WTC11 (cell line): ENCODE results near the gene HOXB8.

ENCODE experiments used
- CBFB ChIP-seq: sonication (generic); formaldehyde crosslinking; IDR thresholded peaks from 2 replicates; pipeline ENCODE4 v1.8.1; 2022; ENCODE audit warnings: mild to moderate bottlenecking, low read depth, missing genetic modification reagents
- CREM ChIP-seq: sonication (generic); formaldehyde crosslinking; IDR thresholded peaks from 2 replicates; pipeline ENCODE4 v1.8.1; 2022; ENCODE audit warnings: mild to moderate bottlenecking, missing genetic modification reagents, moderate library complexity
- CTCF ChIP-seq: fragments of 200-600 bp; IDR thresholded peaks from 2 replicates; pipeline ENCODE4 v1.8.0; 2022; ENCODE audit warnings: antibody characterized with exemption
- E2F5 ChIP-seq: sonication (generic); formaldehyde crosslinking; IDR thresholded peaks from 2 replicates; pipeline ENCODE4 v1.8.1; 2022; ENCODE audit warnings: mild to moderate bottlenecking, moderate library complexity, missing genetic modification reagents
- ESRRA ChIP-seq: sonication (generic); formaldehyde crosslinking; IDR thresholded peaks from 2 replicates; pipeline ENCODE4 v1.8.1; 2022; ENCODE audit warnings: mild to moderate bottlenecking, missing genetic modification reagents, borderline replicate concordance
- NFE2L1 ChIP-seq: sonication (generic); formaldehyde crosslinking; IDR thresholded peaks from 2 replicates; pipeline ENCODE4 v1.8.1; 2023; ENCODE audit warnings: missing genetic modification reagents
- PRDM15 ChIP-seq: sonication (generic); formaldehyde crosslinking; IDR thresholded peaks from 2 replicates; pipeline ENCODE4 v1.8.0; 2022; ENCODE audit warnings: missing genetic modification reagents
- TEAD4 ChIP-seq: sonication (generic); formaldehyde crosslinking; IDR thresholded peaks from 2 replicates; pipeline ENCODE4 v1.8.0; 2022; ENCODE audit warnings: mild to moderate bottlenecking, missing genetic modification reagents
- TP53 ChIP-seq: sonication (generic); formaldehyde crosslinking; IDR thresholded peaks from 2 replicates; pipeline ENCODE4 v1.8.1; 2023; ENCODE audit warnings: mild to moderate bottlenecking, missing genetic modification reagents
- TF ChIP-seq, protein P1 (sequence below): sonication (generic); formaldehyde crosslinking; IDR thresholded peaks from 2 replicates; pipeline ENCODE4 v1.8.0; 2022; ENCODE audit warnings: mild to moderate bottlenecking, missing genetic modification reagents
- TF ChIP-seq, protein P2 (sequence below): sonication (generic); formaldehyde crosslinking; IDR thresholded peaks from 2 replicates; pipeline ENCODE4 v1.8.1; 2023; ENCODE audit warnings: mild to moderate bottlenecking, missing genetic modification reagents

- TF ChIP-seq, protein P1, sequence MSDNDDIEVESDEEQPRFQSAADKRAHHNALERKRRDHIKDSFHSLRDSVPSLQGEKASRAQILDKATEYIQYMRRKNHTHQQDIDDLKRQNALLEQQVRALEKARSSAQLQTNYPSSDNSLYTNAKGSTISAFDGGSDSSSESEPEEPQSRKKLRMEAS (CRISPR knock-in tag), result no peak
- TF ChIP-seq E2F5, result no peak
- TF ChIP-seq, protein P2, sequence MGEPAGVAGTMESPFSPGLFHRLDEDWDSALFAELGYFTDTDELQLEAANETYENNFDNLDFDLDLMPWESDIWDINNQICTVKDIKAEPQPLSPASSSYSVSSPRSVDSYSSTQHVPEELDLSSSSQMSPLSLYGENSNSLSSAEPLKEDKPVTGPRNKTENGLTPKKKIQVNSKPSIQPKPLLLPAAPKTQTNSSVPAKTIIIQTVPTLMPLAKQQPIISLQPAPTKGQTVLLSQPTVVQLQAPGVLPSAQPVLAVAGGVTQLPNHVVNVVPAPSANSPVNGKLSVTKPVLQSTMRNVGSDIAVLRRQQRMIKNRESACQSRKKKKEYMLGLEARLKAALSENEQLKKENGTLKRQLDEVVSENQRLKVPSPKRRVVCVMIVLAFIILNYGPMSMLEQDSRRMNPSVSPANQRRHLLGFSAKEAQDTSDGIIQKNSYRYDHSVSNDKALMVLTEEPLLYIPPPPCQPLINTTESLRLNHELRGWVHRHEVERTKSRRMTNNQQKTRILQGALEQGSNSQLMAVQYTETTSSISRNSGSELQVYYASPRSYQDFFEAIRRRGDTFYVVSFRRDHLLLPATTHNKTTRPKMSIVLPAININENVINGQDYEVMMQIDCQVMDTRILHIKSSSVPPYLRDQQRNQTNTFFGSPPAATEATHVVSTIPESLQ (CRISPR knock-in tag), result no peak
- TF ChIP-seq TP53 (CRISPR knock-in tag), result no peak
- TF ChIP-seq CREM, result no peak
- no peak for TF ChIP-seq CTCF
- TF ChIP-seq ESRRA (CRISPR knock-in tag), result no peak
- TF ChIP-seq PRDM15 (CRISPR knock-in tag), result no peak
- TF ChIP-seq TEAD4 (CRISPR knock-in tag), result no peak
- no peak for TF ChIP-seq NFE2L1 (CRISPR knock-in tag)
- TF ChIP-seq CBFB (CRISPR knock-in tag), result no peak
These were observed 27.6 kb downstream of the HOXB8 start for GRCh38 chr17:48587276-48588073.
